Astrocyte of the spinal cord (primary cell): ENCODE data around the gene ZNRF3.

Source experiments
- DNase-seq: peaks from one replicate; pipeline ENCODE4 v3.0.0; 2011; ENCODE audit warnings: low read depth, low spot score
- H3K4me3 ChIP-seq: 2 replicates; pipeline ENCODE4 v1.5.1; 2011; ENCODE audit warnings: low read depth, mild to moderate bottlenecking, low read length, moderate library complexity
- in situ Hi-C: cut with HindIII; loops from 2 replicates; pipeline ENCODE4 v1.10.0; 2017; ENCODE audit warnings: low sequenced_read_pairs
- TF ChIP-seq, protein P1 (sequence below): IDR thresholded peaks from 2 replicates; pipeline ENCODE4 v1.5.1; 2012; ENCODE audit warnings: low read depth, mild to moderate bottlenecking, low read length, inconsistent platforms

Gene ZNRF3

GRCh38 chr22:29040385-29041275 lies 157.3 kb downstream of the ZNRF3 start:
- DNase-seq: peak; percentile 92
- in situ Hi-C loops: no loop called here
- H3K4me3 ChIP-seq: no peak overlapping the region
- TF ChIP-seq, protein P1, sequence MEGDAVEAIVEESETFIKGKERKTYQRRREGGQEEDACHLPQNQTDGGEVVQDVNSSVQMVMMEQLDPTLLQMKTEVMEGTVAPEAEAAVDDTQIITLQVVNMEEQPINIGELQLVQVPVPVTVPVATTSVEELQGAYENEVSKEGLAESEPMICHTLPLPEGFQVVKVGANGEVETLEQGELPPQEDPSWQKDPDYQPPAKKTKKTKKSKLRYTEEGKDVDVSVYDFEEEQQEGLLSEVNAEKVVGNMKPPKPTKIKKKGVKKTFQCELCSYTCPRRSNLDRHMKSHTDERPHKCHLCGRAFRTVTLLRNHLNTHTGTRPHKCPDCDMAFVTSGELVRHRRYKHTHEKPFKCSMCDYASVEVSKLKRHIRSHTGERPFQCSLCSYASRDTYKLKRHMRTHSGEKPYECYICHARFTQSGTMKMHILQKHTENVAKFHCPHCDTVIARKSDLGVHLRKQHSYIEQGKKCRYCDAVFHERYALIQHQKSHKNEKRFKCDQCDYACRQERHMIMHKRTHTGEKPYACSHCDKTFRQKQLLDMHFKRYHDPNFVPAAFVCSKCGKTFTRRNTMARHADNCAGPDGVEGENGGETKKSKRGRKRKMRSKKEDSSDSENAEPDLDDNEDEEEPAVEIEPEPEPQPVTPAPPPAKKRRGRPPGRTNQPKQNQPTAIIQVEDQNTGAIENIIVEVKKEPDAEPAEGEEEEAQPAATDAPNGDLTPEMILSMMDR: peak; percentile 96

DNA sequence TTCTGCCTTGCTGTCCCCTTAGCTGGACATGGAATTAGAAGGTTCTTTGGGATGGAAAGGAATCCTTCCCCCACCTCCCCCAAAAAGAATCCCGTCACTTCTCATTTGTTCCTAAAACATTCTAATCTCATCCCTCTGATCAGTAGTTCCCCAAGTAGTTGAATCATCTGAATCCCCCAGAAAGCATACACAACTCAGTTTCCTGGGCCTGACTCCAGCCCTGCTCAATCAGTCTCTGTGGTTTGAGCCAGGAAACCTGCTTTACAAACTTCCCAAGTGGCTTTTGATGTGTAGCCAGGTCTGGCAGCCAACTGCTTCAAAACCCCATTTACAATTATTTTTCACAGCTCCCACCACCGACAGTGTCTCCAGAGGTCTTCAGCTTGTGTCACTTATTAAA lies 158.0 kb downstream of the ZNRF3 start:
- peak; percentile 85 for DNase-seq
- H3K4me3 ChIP-seq: no peak overlapping the region
- in situ Hi-C loops: no loop called here
- TF ChIP-seq, protein P1: no peak

DNA sequence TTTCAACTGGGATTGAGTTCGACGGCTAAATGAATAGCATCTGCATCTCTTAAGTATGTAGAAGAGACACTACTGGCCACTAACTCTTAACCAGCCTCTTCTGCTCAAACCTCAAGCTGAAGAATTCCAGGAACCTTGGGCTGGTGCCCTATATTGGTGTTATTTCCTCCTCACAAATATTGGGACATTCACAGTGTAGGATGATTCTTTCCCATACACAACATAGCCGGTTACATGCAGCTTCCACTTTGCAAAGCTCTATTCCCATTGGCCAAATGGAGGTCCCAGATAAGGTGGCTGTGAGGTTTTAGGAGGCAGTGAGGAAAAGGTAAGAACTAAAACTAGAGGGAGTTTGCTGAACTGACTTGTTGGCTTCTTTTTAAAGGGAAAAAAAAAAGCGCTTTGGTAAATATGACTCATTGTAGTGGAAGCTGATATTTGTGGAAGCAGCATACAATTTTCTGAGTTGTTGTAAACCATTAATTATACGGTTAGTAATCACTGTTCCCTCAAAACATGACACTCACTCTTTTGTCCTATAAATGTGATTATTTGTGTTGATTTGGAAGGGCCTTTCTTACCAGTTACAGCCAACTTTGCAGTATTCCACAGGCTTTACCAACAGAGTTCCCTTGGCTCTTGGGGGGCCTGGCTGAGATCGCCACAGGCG lies 160.7 kb downstream of the ZNRF3 start:
- DNase-seq: peak; percentile 70
- in situ Hi-C loops: no loop called here
- TF ChIP-seq, protein P1: no peak
- no peak overlapping the region for H3K4me3 ChIP-seq

GRCh38 chr22:29044657-29045176 lies 161.3 kb downstream of the ZNRF3 start:
- H3K4me3 ChIP-seq: no peak overlapping the region
- TF ChIP-seq, protein P1: no peak
- in situ Hi-C loops: no loop called here
- peak; percentile 78 for DNase-seq

DNA sequence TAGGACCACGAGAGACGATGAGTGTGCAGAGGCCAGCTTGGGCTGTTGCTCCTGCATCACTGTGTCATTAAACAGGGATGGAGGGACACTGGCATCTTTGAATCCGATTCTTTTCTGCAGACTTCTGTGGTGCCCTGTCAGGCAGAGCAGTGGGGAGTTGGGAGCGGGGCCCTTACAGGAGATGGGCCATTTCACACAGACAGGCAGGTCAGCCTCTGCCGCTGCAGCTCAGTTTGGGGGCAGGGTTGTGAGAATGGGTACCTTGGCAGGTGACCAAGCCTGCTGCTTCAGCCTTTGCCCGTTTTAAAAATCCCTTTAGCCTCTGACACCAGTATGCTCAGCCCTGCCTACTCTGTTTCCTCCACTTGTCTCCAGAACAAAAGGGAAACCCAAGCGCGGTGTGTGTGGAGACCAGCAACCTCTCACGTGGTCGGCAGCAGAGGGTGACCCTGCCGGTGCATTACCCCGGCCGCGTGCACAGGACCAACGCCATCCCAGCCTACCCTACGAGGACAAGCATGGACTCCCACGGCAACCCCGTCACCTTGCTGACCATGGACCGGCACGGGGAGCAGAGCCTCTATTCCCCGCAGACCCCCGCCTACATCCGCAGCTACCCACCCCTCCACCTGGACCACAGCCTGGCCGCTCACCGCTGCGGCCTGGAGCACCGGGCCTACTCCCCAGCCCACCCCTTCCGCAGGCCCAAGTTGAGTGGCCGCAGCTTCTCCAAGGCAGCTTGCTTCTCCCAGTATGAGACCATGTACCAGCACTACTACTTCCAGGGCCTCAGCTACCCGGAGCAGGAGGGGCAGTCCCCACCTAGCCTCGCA lies 165.7 kb downstream of the ZNRF3 start:
- in situ Hi-C loops: no loop called here
- TF ChIP-seq, protein P1: no peak
- no peak overlapping the region for H3K4me3 ChIP-seq
- no peak for DNase-seq

- DNase-seq: no peak
- H3K4me3 ChIP-seq: no peak overlapping the region
- TF ChIP-seq, protein P1: no peak
- in situ Hi-C loops: no loop called here
Observed at GRCh38 chr22:29049655-29050263, 166.4 kb downstream of the ZNRF3 start.
